Kasumi-1 (cell line): ENCODE results near the gene NPM1.

ENCODE experiments used
- DNase-seq, 2 experiments: peaks; one replicate each; lab custom pipeline; 2025; lab: John Stamatoyannopoulos, UW

Gene NPM1

GRCh38 chr5:171428168-171428696 lies 40.6 kb downstream of the NPM1 start:
- DNase-seq = no peak

- DNase-seq = no peak
Observed at GRCh38 chr5:171428809-171429542, 41.3 kb downstream of the NPM1 start.

- DNase-seq = no peak
Observed at GRCh38 chr5:171429543-171429910, 41.9 kb downstream of the NPM1 start.

GRCh38 chr5:171431251-171431777 lies 43.7 kb downstream of the NPM1 start:
- DNase-seq = no peak

GRCh38 chr5:171432076-171432475 lies 44.4 kb downstream of the NPM1 start:
- no peak for DNase-seq

- DNase-seq = no peak
Observed at GRCh38 chr5:171432583-171433351, 45.1 kb downstream of the NPM1 start.

- DNase-seq = no peak
Observed at GRCh38 chr5:171433352-171433698, 45.7 kb downstream of the NPM1 start.

GRCh38 chr5:171433982-171434676 lies 46.5 kb downstream of the NPM1 start:
- DNase-seq = no peak

GRCh38 chr5:171434874-171435273 lies 47.2 kb downstream of the NPM1 start:
- no peak for DNase-seq

GRCh38 chr5:171435908-171436307 lies 48.3 kb downstream of the NPM1 start:
- DNase-seq = no peak

- no peak for DNase-seq
Observed at GRCh38 chr5:171436804-171437285, 49.2 kb downstream of the NPM1 start.

- no peak for DNase-seq
Observed at GRCh38 chr5:171437286-171437821, 49.7 kb downstream of the NPM1 start.

- DNase-seq = no peak
Observed at GRCh38 chr5:171438738-171439137, 51.1 kb downstream of the NPM1 start.

- DNase-seq = no peak
Observed at GRCh38 chr5:171441246-171441791, 53.7 kb downstream of the NPM1 start.

GRCh38 chr5:171442287-171443042 lies 54.8 kb downstream of the NPM1 start:
- peak; percentile 30 to 44 for DNase-seq

GRCh38 chr5:171444582-171444981 lies 56.9 kb downstream of the NPM1 start:
- DNase-seq = no peak

- DNase-seq = no peak
Observed at GRCh38 chr5:171445644-171446516, 58.2 kb downstream of the NPM1 start.

GRCh38 chr5:171447226-171447625 lies 59.6 kb downstream of the NPM1 start:
- no peak for DNase-seq

- DNase-seq = no peak
Observed at GRCh38 chr5:171449426-171449825, 61.8 kb downstream of the NPM1 start.
